NAMALWA (cell line): ENCODE results near the gene RSPH9.
A peak's percentile ranks its signal among the peaks of the same experiment; 100 is the strongest.
"Not testable (repeated sequence)": the region's sequence is repeated elsewhere in the genome, so short reads cannot be mapped to it uniquely, and the experiment has no call there.

Experiments used
- DNase-seq: peaks from one replicate; pipeline ENCODE4 v3.0.0-alpha.2; 2015; ENCODE audit warnings: low spot score

RSPH9 gene

DNA sequence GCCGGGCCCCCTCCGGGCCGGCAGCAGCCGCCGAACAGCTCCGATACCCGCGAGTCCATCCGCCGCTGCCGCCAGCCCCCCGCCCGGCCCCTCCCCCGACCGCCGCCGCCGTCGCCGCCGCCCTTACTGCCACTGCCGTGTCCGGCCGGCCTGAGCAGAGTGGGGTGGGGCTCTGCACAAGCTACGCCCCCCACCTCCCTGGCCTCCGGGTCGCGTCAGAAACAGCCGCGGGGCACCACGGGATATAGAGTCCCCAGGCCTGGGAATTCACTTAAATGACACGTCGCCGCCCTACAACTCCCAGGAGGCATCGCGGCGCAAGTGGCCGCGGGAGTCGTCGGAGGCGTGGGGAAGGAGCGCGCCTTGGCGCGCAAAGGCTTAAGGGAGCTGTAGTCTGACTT, 15.7 kb upstream of the RSPH9 start, which contains the start of gene GTPBP2:
GTPBP2 (minus strand) TSS at position 161 of the 401 bp plus-strand sequence; CDS start at position 59, 102 bp downstream.
- DNase-seq, result peak; percentile 99

DNA sequence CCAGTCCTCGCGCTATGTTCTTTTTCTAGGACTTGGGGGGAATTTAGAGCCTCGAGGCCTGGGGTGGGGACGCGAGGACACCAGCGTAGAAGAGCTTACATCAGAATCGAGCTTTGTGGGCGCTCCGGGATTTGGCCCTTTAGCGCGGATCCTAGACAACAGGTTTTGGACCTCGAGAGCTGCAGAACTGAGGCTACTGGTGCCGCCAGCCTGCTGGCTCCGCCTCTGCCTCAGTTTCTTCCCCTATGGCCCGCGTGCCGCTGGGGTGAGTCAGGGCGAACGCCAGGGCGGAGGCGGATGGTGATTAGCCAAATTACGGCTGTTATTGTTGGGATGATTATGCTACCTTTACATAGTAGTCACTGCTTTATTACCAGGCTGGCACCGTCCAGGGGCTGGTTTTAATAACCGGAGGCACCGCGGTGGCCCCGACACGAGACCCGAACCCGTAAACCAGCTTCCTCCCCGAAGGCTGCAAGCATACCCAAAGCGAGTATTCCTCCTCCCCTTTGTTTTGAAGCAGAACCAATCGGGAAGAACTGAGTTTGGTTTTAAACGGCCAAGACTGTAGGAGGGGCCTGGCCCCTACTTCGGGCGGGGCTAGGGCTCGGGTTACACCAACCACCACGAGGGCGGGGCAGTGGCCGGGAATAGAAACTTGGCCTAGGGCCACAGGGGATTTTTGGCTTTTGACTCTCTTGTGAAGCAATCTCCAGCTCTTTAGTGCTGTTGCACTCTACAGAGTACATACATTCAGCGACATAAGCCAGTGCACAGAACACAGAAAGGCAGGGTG, 15.1 kb upstream of the RSPH9 start:
- peak; percentile 99 for DNase-seq

DNA sequence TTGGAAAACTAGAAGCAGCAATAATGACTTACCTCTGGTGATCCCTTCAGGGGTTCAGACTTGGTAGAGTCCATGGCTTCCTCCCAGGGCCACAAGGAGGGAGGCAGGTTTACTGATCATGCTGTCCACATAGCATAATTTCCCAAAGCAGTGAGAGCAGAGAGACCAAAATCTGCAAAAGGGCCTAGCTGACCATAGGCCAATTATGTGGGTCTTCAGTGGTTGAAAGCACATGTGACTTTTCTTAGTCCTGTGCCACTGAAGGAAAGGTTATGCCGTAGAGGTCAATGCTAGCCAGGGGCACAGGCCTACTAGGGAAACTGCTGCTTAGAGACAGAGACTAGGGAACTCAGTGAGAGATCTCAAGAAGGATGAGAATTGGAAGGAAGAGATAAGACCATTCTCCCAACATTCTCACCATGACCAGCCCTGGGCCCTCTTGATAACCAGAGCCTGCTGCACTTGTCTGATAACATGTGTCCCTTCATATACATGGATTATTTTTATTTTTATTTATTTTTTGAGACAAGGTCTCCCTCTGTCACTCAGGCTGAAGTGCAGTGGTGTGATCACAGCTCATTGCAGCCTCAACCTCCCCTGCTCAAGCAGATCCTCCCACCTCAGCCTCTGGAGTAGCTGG, 13.7 kb upstream of the RSPH9 start:
- peak; percentile 31 for DNase-seq

DNA sequence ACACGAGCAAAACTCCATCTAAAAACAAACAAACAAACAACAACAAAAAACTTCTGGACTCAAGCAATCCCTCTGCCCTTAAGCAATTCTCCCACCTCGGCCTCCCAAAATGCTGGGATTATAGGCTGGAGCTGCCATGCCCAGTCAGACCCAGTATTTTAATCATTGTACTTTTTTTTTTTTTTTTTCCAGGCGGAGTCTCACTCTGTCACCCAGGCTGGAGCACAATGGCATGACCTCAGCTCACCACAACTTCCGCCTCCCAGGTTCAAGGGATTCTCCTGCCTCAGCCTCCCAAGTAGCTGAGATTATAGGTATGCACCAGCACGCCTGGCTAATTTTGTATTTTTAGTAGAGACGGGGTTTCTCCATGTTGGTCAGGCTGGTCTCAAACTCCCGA, 11.8 kb upstream of the RSPH9 start:
- DNase-seq, result not testable (repeated sequence)

DNA sequence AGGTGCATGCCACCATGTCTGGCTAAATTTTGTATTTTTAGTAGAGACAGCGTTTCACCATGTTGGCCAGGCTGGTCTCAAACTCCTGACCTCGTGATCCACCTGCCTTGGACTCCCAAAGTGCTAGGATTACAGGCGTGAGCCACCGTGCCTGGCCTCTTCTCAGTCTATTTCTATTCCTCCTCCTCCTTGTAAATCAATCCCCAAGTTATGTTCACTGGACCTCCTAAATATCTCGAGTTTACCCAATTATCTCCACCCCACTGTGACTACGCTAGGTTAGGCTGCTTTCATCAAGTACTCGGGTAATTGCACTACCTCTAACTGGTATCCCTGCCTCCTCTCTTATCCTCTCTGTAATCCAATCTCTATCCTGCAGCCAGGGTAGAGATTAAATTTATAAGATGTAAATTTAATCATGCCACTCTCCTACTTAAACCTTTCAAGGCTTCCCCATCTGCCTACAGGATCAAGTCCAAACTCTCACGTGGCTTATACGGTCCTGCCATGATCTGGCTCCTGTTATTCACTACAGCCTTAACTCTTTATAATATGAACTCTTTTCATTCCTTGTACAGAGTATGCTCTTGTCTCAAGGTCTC, 10.0 kb upstream of the RSPH9 start:
- DNase-seq, result no peak

DNA sequence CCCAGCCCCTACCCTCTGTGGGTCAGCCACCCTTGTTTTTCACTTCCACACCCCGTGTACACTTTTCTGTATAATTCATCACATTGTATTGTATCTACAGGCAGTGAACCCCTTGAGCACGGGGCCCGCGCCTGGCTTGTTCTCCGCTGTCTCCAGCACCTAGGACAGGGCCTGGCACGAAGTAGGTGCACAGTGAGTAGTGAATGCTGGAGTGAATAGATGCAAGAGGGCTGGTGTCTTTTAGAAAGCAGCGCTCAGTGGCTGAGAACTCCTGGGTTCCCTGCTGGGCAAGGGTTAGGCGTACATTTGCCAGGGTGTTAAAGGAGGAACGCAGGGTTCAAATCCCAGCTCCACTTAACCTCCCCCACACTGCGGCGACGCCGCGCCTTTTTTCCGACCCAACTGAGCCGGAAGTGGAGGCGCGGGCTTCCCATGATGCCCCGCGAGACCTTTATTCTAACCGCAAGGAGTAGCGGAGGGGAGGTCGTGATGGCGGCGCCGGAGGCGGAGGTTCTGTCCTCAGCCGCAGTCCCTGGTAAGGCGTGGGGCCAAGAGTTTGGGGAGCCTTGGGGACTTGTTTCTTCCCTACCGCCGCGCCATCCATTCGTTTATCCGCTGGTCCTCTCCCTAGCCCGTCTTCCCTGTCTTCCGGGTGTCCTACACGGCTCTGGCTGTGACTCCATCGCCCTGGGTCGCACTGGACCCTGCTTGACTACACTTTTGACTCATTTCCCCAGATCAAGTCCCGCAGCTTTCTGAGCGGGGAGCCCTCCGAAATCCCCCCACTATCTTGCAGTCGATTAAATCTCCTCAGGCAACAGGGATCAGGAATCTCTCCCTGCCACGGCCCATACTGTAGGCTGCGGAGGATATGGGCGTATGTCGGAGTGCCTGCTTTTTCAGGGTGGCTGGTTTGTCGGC, 9.2 kb upstream of the RSPH9 start, which contains the start of gene MAD2L1BP:
MAD2L1BP (plus strand) TSS at position 454 of the 921 bp plus-strand sequence; CDS start at position 490, 36 bp downstream.
- peak; percentile 88 for DNase-seq

DNA sequence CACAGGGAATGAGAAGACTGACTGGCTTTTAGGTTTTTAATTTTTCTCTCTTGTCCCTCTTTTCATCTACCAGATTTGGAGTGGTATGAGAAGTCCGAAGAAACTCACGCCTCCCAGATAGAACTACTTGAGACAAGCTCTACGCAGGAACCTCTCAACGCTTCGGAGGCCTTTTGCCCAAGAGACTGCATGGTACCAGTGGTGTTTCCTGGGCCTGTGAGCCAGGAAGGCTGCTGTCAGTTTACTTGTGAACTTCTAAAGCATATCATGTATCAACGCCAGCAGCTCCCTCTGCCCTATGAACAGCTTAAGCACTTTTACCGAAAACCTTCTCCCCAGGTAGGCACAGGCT, 8.6 kb upstream of the RSPH9 start:
- DNase-seq, result peak; percentile 40

DNA sequence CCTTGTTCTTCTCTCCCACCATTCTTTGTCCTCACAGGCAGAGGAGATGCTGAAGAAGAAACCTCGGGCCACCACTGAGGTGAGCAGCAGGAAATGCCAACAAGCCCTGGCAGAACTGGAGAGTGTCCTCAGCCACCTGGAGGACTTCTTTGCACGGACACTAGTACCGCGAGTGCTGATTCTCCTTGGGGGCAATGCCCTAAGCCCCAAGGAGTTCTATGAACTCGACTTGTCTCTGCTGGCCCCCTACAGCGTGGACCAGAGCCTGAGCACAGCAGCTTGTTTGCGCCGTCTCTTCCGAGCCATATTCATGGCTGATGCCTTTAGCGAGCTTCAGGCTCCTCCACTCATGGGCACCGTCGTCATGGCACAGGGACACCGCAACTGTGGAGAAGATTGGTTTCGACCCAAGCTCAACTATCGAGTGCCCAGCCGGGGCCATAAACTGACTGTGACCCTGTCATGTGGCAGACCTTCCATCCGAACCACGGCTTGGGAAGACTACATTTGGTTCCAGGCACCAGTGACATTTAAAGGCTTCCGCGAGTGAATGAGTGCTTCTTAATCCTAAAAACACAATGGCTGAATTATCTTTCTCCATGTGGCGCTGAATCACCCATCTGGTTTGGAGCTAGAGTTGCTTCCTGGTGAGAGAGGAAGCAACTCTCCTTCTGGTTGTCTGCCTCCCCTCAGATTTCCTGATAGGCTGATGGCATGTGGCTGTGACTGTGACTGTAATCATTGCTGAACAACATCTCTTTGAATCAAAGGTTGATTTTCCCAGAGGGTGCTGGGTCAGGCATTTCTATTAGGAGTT, 4.6 kb upstream of the RSPH9 start:
- no peak for DNase-seq

DNA sequence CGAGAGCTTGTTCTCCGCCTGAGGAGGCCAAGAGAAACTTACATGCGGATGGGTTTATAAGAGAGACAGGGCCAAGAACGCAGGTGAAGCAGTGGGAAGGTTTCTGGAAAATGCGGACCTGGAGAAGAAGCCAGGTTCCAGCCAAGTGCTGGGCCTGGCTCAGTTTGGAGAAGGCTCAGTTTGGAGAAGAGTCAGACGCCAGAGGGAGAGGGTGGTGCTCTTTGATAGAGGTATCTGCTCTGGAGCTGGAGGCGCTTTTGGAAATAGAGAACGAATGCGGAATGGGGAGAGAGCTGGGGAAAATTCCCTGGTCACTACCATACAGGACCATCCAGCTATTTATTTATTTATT, 753 bp downstream of the RSPH9 start:
- DNase-seq, result no peak

DNA sequence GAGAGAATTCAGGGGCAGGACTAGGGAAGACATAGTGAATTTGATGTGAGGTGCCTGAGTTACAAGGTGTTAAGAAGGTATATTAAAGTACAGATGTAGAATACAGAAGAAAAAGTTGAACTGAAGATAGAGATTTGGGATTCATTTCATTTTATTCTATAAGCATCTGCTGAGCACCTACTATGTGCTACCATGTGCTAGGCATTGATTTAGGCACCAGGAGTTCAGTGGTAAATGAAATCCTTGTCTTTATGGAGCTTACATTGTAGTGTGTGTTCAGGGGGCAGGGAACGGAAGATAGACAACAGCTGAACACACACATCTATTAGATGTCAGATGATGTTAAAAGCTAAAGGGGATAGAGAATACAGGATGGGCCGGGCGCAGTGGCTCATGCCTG, 2.8 kb downstream of the RSPH9 start:
- DNase-seq, result no peak

DNA sequence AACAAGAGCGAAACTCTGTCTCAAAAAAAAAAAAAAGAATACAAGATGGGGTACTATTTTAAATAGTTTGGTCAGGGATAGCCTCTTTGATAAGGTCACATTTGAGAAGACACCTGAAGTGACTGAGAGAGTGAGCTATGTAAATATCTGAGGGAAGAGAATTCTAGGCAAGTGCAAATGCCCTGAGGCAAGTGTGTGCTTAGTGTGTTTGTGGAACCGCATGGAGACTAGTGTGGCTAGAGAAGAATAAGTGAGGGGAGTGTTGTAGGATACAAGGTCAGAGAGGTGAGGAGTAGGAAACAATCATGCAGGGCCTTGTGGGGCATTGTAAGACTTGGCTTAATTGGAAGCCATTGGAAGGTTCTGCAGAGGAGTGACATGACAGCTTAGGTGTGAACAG, 3.4 kb downstream of the RSPH9 start:
- peak; percentile 1 for DNase-seq

DNA sequence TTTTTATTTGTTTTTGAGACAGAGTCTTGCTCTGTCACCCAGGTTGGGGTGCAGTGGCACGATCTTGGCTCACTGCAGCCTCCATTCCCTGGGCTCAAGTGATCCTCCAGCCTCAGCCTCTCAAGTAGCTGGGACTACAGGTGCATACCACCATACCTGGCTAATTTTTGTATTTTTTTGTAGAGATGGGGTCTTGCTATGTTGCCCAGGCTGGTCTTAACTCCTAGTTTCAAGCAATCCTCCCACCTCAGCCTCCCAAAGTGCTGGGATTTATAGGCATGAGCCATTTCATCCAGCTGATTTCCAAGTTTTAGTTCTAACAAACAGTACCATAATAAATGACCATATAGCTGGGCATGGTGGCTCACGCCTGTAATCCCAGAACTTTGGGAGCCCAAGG, 8.0 kb downstream of the RSPH9 start:
- not testable (repeated sequence) for DNase-seq

DNA sequence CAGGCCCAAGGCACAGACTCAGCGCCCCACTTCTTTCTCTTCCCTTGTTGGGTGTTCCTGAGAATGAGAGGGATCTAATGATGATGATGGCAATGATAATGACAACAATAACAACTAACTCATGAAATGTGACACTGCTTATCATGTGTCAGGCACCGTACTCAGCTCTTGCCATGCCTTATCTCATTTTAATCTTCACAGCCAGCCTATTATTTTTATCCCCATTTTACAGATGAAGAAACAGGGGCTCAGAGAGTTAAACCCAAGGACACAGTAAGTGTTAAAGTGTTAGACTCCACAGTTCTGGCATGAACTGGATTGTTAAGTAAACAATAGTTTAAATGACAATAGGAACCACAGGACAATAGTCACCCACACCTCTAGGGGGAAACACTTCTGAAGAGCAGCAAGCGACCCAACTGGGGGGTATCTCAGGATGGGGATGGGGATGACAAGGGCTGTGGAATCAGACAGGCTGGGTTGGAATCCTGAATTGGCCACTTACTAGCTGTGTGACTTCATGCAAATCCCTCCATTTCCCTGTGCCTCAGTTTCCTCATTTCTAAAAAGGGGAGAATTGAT, 12.5 kb downstream of the RSPH9 start:
- DNase-seq, result no peak

DNA sequence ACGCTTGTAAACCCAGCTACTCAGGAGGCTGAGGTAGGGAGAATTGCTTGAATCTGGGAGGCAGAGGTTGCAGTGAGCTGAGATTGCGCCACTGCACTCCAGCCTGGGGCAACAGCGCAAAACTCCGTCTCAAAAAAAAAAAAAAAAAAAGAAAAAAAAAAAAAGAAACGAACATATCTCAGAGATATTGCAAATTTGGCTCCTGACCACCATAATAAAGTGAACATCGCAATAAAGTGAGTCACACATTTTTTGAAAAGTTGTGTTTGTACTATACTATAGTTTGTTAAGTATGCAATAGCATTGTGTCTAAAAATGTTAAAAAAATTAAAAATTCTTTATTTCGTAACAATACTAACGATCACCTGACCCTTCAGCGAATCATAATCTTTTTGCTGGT, 13.3 kb downstream of the RSPH9 start:
- no peak for DNase-seq

DNA sequence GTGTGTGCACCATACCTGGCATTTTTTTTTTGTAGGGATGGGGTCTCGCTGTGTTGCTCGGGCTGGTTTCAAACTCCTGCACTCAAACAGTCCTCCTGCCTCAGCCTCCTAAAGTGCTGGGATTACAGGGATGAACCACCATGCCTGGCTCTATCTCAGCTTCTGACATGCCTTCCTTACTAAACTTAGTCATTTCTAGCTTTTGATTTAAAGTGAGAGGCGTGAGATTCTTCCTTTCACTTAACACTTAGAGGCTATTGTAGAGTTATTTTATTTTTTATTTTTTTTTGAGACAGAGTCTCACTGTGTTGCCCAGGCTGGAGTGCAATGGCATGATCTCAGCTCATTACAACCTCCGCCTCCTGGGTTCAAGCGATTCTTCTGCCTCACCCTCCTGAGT, 18.1 kb downstream of the RSPH9 start:
- not testable (repeated sequence) for DNase-seq

DNA sequence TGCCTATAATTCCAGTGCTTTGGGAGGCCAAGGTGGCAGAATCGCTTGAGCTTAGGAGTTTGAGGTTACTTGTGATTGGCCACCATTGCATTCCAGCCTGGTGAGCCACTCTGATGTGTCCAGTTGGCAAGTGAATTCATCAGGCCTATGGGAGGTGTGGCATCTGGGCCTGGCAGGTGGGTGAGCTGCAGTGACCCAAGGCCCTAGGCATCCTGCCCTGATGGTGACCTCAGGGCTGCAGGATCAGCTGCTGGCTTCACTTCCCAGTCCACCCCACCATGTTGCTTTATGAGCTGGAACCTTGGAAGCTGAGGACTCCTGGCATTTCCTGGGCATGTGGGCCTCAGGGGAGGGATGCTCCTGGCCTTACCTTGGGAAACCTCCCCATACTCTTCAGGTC, 20.5 kb downstream of the RSPH9 start:
- DNase-seq, result no peak

DNA sequence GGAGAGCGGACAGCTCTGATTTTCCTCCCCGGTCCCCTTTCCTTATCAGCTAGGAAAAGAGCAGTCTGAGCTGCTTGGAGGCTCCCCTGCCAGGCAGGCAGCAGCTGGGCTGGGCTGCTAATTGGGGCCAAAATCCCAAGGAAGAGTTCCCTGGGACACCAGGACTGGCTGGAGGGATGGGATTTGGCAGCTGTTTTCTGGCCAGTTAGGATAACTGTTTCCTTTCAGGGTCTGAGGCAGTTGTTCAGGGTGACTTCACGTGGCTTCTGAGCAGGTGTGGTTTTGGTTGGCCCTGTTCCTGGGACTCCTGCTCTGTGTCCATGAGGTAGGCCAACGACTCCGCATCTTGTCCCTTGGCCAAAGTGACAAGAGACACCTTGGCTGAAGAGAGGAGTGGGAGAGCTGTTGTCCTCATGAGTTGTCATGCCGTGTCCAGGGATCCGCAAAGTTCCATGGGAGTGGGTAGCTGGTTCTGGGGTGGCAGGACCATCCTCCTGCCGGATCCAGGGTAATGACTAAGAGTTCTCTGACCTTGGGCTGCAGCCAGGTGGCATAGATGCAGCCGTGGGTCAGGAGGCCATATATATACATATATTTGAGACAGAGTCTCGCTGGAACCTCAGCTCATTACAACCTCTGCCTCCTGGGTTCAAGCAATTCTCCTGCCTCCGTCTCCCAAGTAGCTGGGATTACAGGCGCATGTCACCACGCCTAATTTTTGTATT, 21.5 kb downstream of the RSPH9 start:
- DNase-seq, result no peak

DNA sequence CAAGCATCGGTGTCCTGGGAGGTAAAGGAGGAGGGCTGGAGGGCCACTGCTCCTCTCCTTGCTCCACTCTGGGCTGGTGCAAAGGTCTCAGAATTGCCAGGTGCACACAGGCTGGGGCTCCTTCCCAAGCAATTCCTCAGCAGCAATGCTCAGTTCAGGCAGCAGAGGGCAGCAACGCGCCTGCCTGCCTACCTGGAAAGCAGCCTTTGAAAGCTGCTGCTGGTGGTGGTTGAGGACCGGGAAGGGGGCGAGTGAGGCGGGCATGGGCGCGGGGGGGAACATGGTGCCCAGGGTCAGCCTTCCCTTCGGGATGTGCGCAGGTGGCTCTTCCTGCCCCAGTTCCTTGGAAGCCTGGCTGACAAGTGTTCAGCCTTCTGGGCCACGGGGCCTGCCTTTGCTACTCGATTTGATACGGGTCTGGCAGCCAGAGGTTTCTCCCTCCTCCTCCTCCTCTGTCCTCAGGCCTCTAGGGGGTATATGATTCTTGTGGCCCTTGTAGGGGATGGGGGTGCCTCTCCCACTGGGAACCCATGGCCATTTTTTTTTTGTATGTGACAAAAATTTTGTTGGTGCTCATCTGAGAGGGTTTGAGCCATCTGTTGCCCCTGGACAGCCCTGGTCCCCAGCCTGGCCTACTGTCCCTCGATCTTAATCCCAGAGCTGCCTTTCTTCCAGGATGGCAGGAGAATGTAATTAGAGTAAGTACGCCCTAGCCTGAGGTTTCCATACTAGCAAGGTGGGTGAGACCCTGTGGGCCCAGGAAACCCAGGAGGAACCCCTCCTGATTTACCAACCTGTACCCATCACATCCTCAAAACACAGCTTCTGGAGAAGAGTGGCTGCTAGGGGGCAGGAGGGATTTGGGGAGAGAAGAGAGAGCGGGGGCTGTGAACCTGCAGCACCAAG, 22.7 kb downstream of the RSPH9 start:
- peak; percentile 84 for DNase-seq
